GM12878 (cell line): Measurements from ENCODE around the gene PCDH1. TPM values are rescaled to one million over a fixed set of nuclear protein-coding genes. Genes with fewer than 3 reads are reported as not detected.

Source experiments
- ATAC-seq: fragments of 200-7000 bp; cut with Tn5 transposase; 3 replicates; pipeline ENCODE4 v1.9.1; 2020; ENCODE audit warnings: mild to moderate bottlenecking, moderate library complexity
- BruUV-seq: library from RNA; stranded (reverse); fragments of 400-500 nt; replicated peaks from 2 replicates; lab custom pipeline; 2021; lab: Mats Ljungman, UMichigan
- CTCF ChIA-PET: fragments of 300-600 bp; sonication (Branson Sonifier 250); formaldehyde crosslinking; extraction: SDS; loops from one replicate; lab custom pipeline; 2021; ENCODE audit warnings: inconsistent platforms; lab: Yijun Ruan, JAX
- POLR2A ChIA-PET: fragments of 350-600 bp; formaldehyde crosslinking; extraction: SDS; loops from one replicate; lab custom pipeline; 2021; ENCODE audit warnings: inconsistent platforms; lab: Charles Lee
- RAD21 ChIA-PET: fragments of 300-600 bp; sonication (Branson Sonifier 250); formaldehyde crosslinking; loops from one replicate; lab custom pipeline; 2023; ENCODE audit warnings: antibody characterized with exemption; ENCODE audit not compliant: unreplicated experiment; lab: Charles Lee
- SMC1A ChIA-PET: fragments of 300-600 bp; sonication (Branson Sonifier 250); formaldehyde crosslinking; loops from one replicate; lab custom pipeline; 2023; ENCODE audit not compliant: unreplicated experiment, uncharacterized antibody; lab: Charles Lee
- DNase-seq: peaks from one replicate; pipeline ENCODE4 v3.0.0-alpha.2; 2011; ENCODE audit warnings: low read depth, low spot score
- FAIRE-seq: peaks from 3 replicates; lab custom pipeline; 2011; peaks lifted over from hg19 to GRCh38; lab: Jason Lieb, UNC
- H2AFZ ChIP-seq: 2 replicates; pipeline ENCODE4 v1.6.0; 2011; ENCODE audit warnings: low read depth, low read length, control low read depth; ENCODE audit not compliant: control insufficient read depth
- H3K27ac ChIP-seq: 2 replicates; pipeline ENCODE4 v1.5.1; 2011; ENCODE audit warnings: control low read depth; ENCODE audit not compliant: control insufficient read depth, insufficient read depth
- H3K27me3 ChIP-seq, 2 experiments: replicated peaks in 1 of 2; 2 replicates each; pipeline versions ENCODE4 v1.6.0 to v1.6.1; 2011; ENCODE audit warnings: low read length in 1 of 2; ENCODE audit not compliant: control insufficient read depth in 2 of 2, insufficient read depth in 2 of 2
- H3K36me3 ChIP-seq, 2 experiments: 2 replicates each; pipeline ENCODE4 v1.5.1; 2011; ENCODE audit warnings: low read length in 1 of 2; ENCODE audit not compliant: control insufficient read depth in 2 of 2, insufficient read depth in 2 of 2
- H3K4me1 ChIP-seq: 2 replicates; pipeline ENCODE4 v1.6.1; 2011; ENCODE audit warnings: mild to moderate bottlenecking, low read length, moderate library complexity, mixed read lengths; ENCODE audit not compliant: control insufficient read depth, insufficient read depth
- H3K4me2 ChIP-seq: 2 replicates; pipeline ENCODE4 v1.6.0; 2011; ENCODE audit warnings: control low read depth; ENCODE audit not compliant: control insufficient read depth, insufficient read depth
- H3K4me3 ChIP-seq: fragments of 200-600 bp; sonication (generic); 2 replicates; pipeline ENCODE4 v1.5.1; 2016
- H3K79me2 ChIP-seq: 2 replicates; pipeline ENCODE4 v1.6.0; 2011; ENCODE audit warnings: low read length; ENCODE audit not compliant: control insufficient read depth, insufficient read depth
- H3K9ac ChIP-seq: 2 replicates; pipeline ENCODE4 v1.8.0; 2011; ENCODE audit warnings: low read length, control low read depth, mixed read lengths; ENCODE audit not compliant: control insufficient read depth, insufficient read depth
- H3K9me3 ChIP-seq: replicated peaks from 3 replicates; pipeline ENCODE4 v1.5.1; 2011; ENCODE audit warnings: mild to moderate bottlenecking, low read length; ENCODE audit not compliant: control insufficient read depth, insufficient read depth
- H4K20me1 ChIP-seq: 2 replicates; pipeline ENCODE4 v1.6.0; 2011; ENCODE audit not compliant: control insufficient read depth, insufficient read depth
- ASH2L ChIP-seq: fragments of 300-600, 200-600 bp; sonication (generic); IDR thresholded peaks from 2 replicates; pipeline ENCODE4 v1.6.1; 2017; ENCODE audit warnings: low read depth, mild to moderate bottlenecking, borderline replicate concordance
- BHLHE40 ChIP-seq, 2 experiments: fragments of 450-650 bp in 1 of 2; IDR thresholded peaks; 2 replicates each; pipeline ENCODE4 v1.6.1; 2011 to 2017; ENCODE audit warnings: low read depth in 2 of 2, borderline replicate concordance in 1 of 2, improper control_type of control experiment in 1 of 2, low read length in 1 of 2, mild to moderate bottlenecking in 1 of 2
- BRCA1 ChIP-seq: IDR thresholded peaks from 2 replicates; pipeline ENCODE4 v1.6.1; 2011; ENCODE audit warnings: low read depth, low read length, improper control_type of control experiment
- CEBPB ChIP-seq, 2 experiments: fragments of 150-350 bp in 1 of 2; IDR thresholded peaks; 2 replicates each; pipeline ENCODE4 v1.6.1; 2012 to 2014; ENCODE audit warnings: low read depth in 2 of 2, low read length in 2 of 2, borderline replicate concordance in 1 of 2, inconsistent platforms in 1 of 2
- FOXK2 ChIP-seq: fragments of 450-650 bp; IDR thresholded peaks from 2 replicates; pipeline ENCODE4 v1.6.1; 2017; ENCODE audit warnings: mild to moderate bottlenecking, moderate library complexity
- JUNB ChIP-seq: IDR thresholded peaks from 2 replicates; pipeline ENCODE4 v1.6.1; 2016; ENCODE audit warnings: antibody characterized with exemption, mild to moderate bottlenecking
- JUND ChIP-seq: IDR thresholded peaks from 2 replicates; pipeline ENCODE4 v1.6.1; 2012; ENCODE audit warnings: low read depth, mild to moderate bottlenecking, low read length, improper control_type of control experiment, moderate library complexity
- MYC ChIP-seq: IDR thresholded peaks from 2 replicates; pipeline ENCODE4 v1.6.1; 2011; ENCODE audit warnings: mild to moderate bottlenecking, low read length, moderate library complexity, inconsistent platforms; ENCODE audit not compliant: insufficient read depth, insufficient replicate concordance, insufficient read length, severe bottlenecking
- NBN ChIP-seq: fragments of 450-650 bp; IDR thresholded peaks from 2 replicates; pipeline ENCODE4 v1.6.1; 2016
- POLR2AphosphoS2 ChIP-seq: IDR thresholded peaks from 2 replicates; pipeline ENCODE4 v1.6.1; 2011; ENCODE audit warnings: low read depth, mild to moderate bottlenecking, low read length, improper control_type of control experiment, moderate library complexity
- TCF12 ChIP-seq: IDR thresholded peaks from 2 replicates; pipeline ENCODE4 v1.6.1; 2011; ENCODE audit warnings: low read depth, mild to moderate bottlenecking, low read length
- ZBED1 ChIP-seq: IDR thresholded peaks from 2 replicates; pipeline ENCODE4 v1.6.1; 2016; ENCODE audit warnings: borderline replicate concordance
- ZNF622 ChIP-seq: fragments of 450-650 bp; IDR thresholded peaks from 2 replicates; pipeline ENCODE4 v1.6.1; 2017; ENCODE audit warnings: mild to moderate bottlenecking, inconsistent platforms
- WGBS: methylation state at CpG from one replicate; pipeline ENCODE4 v1.1.6; 2016; ENCODE audit warnings: low lambda C conversion rate; ENCODE audit not compliant: insufficient replicate concordance, insufficient coverage; ENCODE audit errors: missing lambda C conversion rate; 5-methylcytosine and 5-hydroxymethylcytosine counted together
- in situ Hi-C: fragments of 300-500 bp; cut with MboI; formaldehyde crosslinking; loops from 9 replicates; pipeline ENCODE4 v1.14.3; 2018; ENCODE audit warnings: mixed read lengths
- intact Hi-C: fragments of 100-400 bp; cut with micrococcal nuclease; formaldehyde crosslinking; loops from one replicate; pipeline ENCODE4 v1.14.2; 2022; ENCODE audit not compliant: unreplicated experiment
- polyA plus RNA-seq, 11 experiments: library from polyadenylated mRNA; depleted of rRNA in 4 of 11; unstranded in 6 of 11; stranded (reverse) in 5 of 11; fragments of >200 nt; fragmentation: Nextera tagmentation in 4 of 11; fragmentation: Illumina TruSeq in 1 of 11; extraction: Ambion mirVana in 4 of 11; extraction: Trizol in 1 of 11; gene quantifications; 1 replicate in 1 of 11; 2 replicates in 10 of 11; pipeline versions ENCODE4 v1.2.1 to v1.2.3, GENCODE V29; 2011 to 2016; ENCODE audit warnings: inconsistent platforms in 2 of 11, missing spikeins in 2 of 11, low read depth in 1 of 11
- total RNA-seq, 4 experiments: library from RNA; depleted of rRNA in 3 of 4; stranded (reverse); fragments of >200 nt in 3 of 4; fragmentation: Illumina TruSeq in 1 of 4; extraction: Trizol in 1 of 4; gene quantifications; 2 replicates each; pipeline versions ENCODE4 v1.2.1 to v1.2.3, GENCODE V29; 2013 to 2021
- TF ChIP-seq, protein P1 (sequence below): IDR thresholded peaks from 2 replicates; pipeline ENCODE4 v1.6.1; 2011; ENCODE audit warnings: low read depth, low read length, improper control_type of control experiment, borderline replicate concordance

PCDH1 gene
- total and polyA plus RNA-seq, 10 of the 15 experiments (the other 5 are each of a cell fraction or from before 2014, with no cell fraction given): 0.07 to 0.36 (median 0.16) TPM; not detected in 7

DNA sequence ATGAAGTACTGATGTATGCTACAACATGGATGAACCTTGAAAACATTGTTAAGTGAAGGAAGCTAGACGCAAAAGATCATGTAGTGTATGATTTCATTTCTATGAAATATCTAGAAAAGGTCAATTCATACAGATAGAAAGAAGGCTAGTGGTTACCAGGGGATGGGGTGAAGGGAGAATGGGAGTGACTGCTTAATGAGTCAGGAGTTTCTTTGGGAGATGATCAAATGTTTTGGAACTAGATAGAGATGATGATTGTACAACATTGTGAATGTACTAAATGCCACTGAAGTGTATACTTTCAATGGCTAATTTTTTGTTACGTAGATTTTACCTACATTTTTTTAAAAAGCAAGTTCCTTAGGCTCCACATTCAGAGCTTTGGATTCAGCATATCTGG, 30.6 kb upstream of the PCDH1 start:
- no peak for FAIRE-seq

DNA sequence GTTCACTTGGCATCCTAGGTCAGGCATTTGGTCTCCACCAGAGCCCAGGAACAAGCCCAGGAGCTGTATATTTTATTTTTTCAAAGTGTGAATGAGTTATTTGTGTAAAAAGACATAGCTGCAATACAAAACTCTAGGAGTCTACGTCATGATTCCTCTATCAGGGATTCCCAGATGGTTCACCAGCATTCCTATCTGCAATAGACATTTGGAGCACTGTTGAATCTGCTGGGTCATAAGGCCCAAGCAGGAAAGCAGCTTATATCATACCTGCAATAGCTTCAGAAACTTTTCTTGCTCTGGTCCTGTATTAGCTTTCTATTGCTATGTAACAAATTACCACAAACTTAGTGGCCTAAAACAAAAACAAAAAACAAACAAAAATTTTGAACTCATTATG, 28.8 kb upstream of the PCDH1 start:
- WGBS: 0% methylated on average over 1 of the region's 1 CpG
- FAIRE-seq: no peak
- ChIA-PET RAD21 (no interaction called here), SMC1A (interaction anchor here (2.2 kb wide), 1 partner anchor 54 kb away, joined by 5 read pairs; no protein-coding TSS in a partner anchor), POLR2A (no interaction called here), CTCF (interaction anchor here (1.4 to 2.0 kb wide), 3 partner anchors 11 to 215 kb away, joined by 4 to 6 read pairs (median 6); no protein-coding TSS in a partner anchor)
- H4K20me1 ChIP-seq: no peaks in the 10 kb centered on the region
- BruUV-seq: no TSS peak
- no peaks in the 10 kb centered on the region; a peak in 1 of 4 replicates for H3K27me3 ChIP-seq
- H3K4me2 ChIP-seq: no peak overlapping the region
- no peak overlapping the region for H3K4me3 ChIP-seq
- no peak for ATAC-seq
- DNase-seq: no peak
- H3K79me2 ChIP-seq: no peaks in the 10 kb centered on the region
- H3K36me3 ChIP-seq: no peaks in the 10 kb centered on the region
- intact Hi-C loops: no loop called here
- in situ Hi-C loops: no loop called here
- H3K9ac ChIP-seq: no peak overlapping the region
- H3K4me1 ChIP-seq: no peaks in the 10 kb centered on the region
- no peak overlapping the region for H3K27ac ChIP-seq
- no peaks in the 10 kb centered on the region for H3K9me3 ChIP-seq
- no peak overlapping the region for H2AFZ ChIP-seq
- TF ChIP-seq FOXK2 (no peak), ZBED1 (no peak)

More for the DNA sequence above, 30.6 kb upstream of the PCDH1 start:
- Histone ChIP-seq H2AFZ (no peak overlapping the region), H3K79me2 (no peaks in the 10 kb centered on the region), H3K9ac (no peak overlapping the region), H3K27ac (no peak overlapping the region), H3K36me3 (no peaks in the 10 kb centered on the region), H4K20me1 (no peaks in the 10 kb centered on the region), H3K4me3 (no peak overlapping the region), H3K4me1 (peaks cover 4% of the 10 kb centered on the region), H3K4me2 (no peak overlapping the region), H3K27me3 (peaks cover 0 to 4% of the 10 kb centered on the region in 2 experiments; a peak in 2 of 4 replicates), H3K9me3 (no peaks in the 10 kb centered on the region; the same call in 2 of the 3 replicates)
- in situ Hi-C loops: no loop called here
- SMC1A ChIA-PET: no interaction called here
- RAD21 ChIA-PET: interaction anchor here (1.4 kb wide), 1 partner anchor 30 kb away, joined by 3 read pairs; no protein-coding TSS in a partner anchor
- POLR2A ChIA-PET: no interaction called here
- no peak for TF ChIP-seq BRCA1
- TF ChIP-seq CEBPB (IDR thresholded peaks at IDR 0.05; ENCODE audit: borderline replicate concordance in 1 of 2, low read depth in 2 of 2, low read length in 2 of 2): no peak
- TF ChIP-seq ASH2L: no peak
- TF ChIP-seq JUNB: no peak
- no peak for TF ChIP-seq ZBED1
- no peak for TF ChIP-seq NBN
- TF ChIP-seq JUND: no peak
- TF ChIP-seq POLR2AphosphoS2: no peak
- TF ChIP-seq ZNF622: no peak
- no peak for TF ChIP-seq TCF12
- TF ChIP-seq BHLHE40 (IDR thresholded peaks at IDR 0.05; ENCODE audit: borderline replicate concordance in 1 of 2, low read depth in 2 of 2, low read length in 1 of 2): no peak
- TF ChIP-seq MYC: no peak
- TF ChIP-seq, protein P1, sequence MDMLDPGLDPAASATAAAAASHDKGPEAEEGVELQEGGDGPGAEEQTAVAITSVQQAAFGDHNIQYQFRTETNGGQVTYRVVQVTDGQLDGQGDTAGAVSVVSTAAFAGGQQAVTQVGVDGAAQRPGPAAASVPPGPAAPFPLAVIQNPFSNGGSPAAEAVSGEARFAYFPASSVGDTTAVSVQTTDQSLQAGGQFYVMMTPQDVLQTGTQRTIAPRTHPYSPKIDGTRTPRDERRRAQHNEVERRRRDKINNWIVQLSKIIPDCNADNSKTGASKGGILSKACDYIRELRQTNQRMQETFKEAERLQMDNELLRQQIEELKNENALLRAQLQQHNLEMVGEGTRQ: no peak
- no TSS peak for BruUV-seq
- 57% methylated on average over 2 of the region's 2 CpGs for WGBS
- DNase-seq (no peak), ATAC-seq (no peak)
- CTCF ChIA-PET: no interaction called here
- intact Hi-C loops: no loop called here
